Measurements from ENCODE around the gene SH3TC1.

Gene SH3TC1

DNA sequence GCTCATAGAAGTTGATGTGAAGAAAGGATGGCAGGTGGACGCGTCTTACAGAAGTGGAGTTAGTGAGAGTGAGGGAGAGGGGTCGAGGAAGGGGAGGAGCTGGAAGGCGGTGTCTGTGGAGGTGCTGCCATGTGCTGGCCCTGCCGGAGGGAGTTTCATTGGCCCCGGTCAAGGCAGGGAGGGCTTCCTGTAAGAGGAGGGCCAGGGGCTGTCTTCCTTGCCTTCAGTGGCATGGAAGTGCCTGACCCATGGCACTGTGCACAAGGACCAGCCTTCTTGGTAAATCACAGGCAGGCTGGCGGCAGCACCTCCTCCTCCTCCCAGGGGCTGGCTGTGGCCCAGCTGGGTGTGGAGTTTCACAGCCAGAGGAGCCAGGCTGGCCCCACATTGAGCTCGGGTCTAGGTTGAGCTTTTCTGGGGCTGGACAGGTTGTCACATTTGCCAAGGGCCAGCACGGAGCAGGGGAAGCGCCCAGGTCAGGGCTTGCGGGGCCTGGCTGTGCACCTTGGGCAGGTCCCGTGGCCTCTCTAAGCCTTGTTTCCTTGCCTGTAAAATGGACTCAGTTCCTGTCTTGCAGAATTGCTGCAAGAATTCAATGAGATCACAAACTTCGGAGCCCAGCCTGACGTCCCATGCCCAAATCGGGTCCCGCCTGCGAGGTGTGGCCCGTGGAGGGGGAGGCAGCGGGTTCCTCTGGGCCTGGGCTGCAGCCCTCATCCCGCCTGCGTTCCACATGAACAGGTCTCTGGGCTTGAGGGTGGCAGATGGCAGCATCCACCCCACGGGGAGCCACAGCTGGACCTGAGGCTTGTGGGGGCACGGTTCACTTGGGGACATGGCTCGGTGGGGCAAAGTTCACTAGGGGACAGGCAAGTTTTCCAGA is 77.5 kb downstream of the SH3TC1 start:
- no peak overlapping the region for H3K4me2 ChIP-seq (ENCODE audit: low read length)
- no peak overlapping the region for H3K9ac ChIP-seq (ENCODE audit: low read length)
- TF ChIP-seq, protein P1, sequence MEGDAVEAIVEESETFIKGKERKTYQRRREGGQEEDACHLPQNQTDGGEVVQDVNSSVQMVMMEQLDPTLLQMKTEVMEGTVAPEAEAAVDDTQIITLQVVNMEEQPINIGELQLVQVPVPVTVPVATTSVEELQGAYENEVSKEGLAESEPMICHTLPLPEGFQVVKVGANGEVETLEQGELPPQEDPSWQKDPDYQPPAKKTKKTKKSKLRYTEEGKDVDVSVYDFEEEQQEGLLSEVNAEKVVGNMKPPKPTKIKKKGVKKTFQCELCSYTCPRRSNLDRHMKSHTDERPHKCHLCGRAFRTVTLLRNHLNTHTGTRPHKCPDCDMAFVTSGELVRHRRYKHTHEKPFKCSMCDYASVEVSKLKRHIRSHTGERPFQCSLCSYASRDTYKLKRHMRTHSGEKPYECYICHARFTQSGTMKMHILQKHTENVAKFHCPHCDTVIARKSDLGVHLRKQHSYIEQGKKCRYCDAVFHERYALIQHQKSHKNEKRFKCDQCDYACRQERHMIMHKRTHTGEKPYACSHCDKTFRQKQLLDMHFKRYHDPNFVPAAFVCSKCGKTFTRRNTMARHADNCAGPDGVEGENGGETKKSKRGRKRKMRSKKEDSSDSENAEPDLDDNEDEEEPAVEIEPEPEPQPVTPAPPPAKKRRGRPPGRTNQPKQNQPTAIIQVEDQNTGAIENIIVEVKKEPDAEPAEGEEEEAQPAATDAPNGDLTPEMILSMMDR (IDR thresholded peaks at IDR 0.05; ENCODE audit: low read depth, low read length): no peak
- no peak for TF ChIP-seq EZH2phosphoT487 (IDR thresholded peaks at IDR 0.05; ENCODE audit: low read depth)
- H3K4me3 ChIP-seq (ENCODE audit: low read length): no peak overlapping the region
- H3K27me3 ChIP-seq (ENCODE audit: low read depth, low read length): no peaks in the 10 kb centered on the region
- H3K79me2 ChIP-seq (ENCODE audit: low read length): no peaks in the 10 kb centered on the region
- H3K36me3 ChIP-seq (replicated peaks; ENCODE audit: low read depth, low read length): no peaks in the 10 kb centered on the region
- no peaks in the 10 kb centered on the region for H4K20me1 ChIP-seq (ENCODE audit: insufficient read depth, low read length)
- no peak overlapping the region for H3K27ac ChIP-seq (ENCODE audit: low read length)
- no peak overlapping the region for H2AFZ ChIP-seq (ENCODE audit: low read depth, low read length)
- no peaks in the 10 kb centered on the region for H3K9me3 ChIP-seq (ENCODE audit: insufficient read depth, low read length)
- no peaks in the 10 kb centered on the region for H3K4me1 ChIP-seq (ENCODE audit: low read length)

DNA sequence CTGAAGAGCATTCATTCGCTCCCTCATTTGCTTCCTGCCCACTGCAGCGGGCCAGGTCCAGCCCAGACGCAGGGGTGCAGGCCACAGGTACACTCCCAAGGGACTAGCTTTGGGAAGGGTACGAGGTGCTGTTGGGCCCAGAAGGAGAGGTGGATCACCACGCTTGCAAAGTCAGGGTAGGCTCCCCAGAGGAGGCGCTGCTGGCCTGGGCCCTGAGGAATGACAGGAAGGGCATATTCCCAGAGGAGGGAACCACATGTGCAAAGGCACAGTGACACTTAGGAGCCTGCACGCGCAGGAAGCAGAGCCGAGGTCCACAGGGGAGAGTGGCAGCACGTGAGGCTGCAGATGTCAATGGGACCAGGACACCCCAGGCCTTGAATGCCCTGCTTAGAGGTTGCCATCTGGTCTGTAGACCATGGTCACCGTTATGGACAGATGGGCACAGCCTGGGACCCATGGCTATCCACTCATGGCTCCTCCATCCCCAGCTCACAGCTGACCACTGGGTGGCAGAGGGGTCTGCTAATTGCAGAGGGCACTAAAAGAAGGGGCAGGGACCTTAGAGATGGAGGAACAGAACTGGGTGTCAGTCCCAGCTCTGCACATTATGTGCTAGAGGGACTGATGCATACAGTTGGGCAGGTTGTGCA is 78.4 kb downstream of the SH3TC1 start:
- no peaks in the 10 kb centered on the region for H4K20me1 ChIP-seq (ENCODE audit: insufficient read depth, low read length)
- TF ChIP-seq, protein P1 (IDR thresholded peaks at IDR 0.05; ENCODE audit: low read depth, low read length): no peak
- no peak for TF ChIP-seq EZH2phosphoT487 (IDR thresholded peaks at IDR 0.05; ENCODE audit: low read depth)
- no peaks in the 10 kb centered on the region for H3K36me3 ChIP-seq (replicated peaks; ENCODE audit: low read depth, low read length)
- H3K4me1 ChIP-seq (ENCODE audit: low read length): no peaks in the 10 kb centered on the region
- H3K79me2 ChIP-seq (ENCODE audit: low read length): no peaks in the 10 kb centered on the region
- no peak overlapping the region for H3K4me3 ChIP-seq (ENCODE audit: low read length)
- no peaks in the 10 kb centered on the region for H3K9me3 ChIP-seq (ENCODE audit: insufficient read depth, low read length)
- H3K27ac ChIP-seq (ENCODE audit: low read length): no peak overlapping the region
- no peak overlapping the region for H2AFZ ChIP-seq (ENCODE audit: low read depth, low read length)
- H3K9ac ChIP-seq (ENCODE audit: low read length): no peak overlapping the region
- no peak overlapping the region for H3K4me2 ChIP-seq (ENCODE audit: low read length)
- no peaks in the 10 kb centered on the region for H3K27me3 ChIP-seq (ENCODE audit: low read depth, low read length)

DNA sequence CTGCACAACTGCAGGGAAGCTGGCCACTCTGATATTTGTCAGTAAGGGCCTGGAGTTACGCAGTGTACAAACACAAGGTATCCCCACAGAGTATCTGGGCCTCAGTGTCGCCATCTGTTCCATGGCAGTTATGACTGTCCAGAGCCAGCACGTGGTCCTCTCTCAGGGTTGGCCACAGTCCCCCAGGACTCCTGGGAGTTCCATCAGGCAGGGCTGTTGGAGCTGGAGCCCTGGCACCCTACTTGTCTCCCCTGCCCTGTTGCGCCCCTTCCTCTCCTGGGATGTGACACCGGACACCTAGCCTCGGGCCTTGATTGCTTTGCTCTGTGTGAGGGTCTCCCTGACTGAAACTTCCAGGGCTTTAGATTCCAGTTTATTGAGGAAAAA is 78.9 kb downstream of the SH3TC1 start:
- Histone ChIP-seq H3K9me3 (ENCODE audit: insufficient read depth, low read length) (no peaks in the 10 kb centered on the region), H3K79me2 (ENCODE audit: low read length) (no peaks in the 10 kb centered on the region), H4K20me1 (ENCODE audit: insufficient read depth, low read length) (no peaks in the 10 kb centered on the region), H3K4me1 (ENCODE audit: low read length) (no peaks in the 10 kb centered on the region), H3K4me3 (ENCODE audit: low read length) (no peak overlapping the region), H3K27ac (ENCODE audit: low read length) (no peak overlapping the region), H3K4me2 (ENCODE audit: low read length) (no peak overlapping the region), H2AFZ (ENCODE audit: low read depth, low read length) (no peak overlapping the region), H3K27me3 (ENCODE audit: low read depth, low read length) (no peaks in the 10 kb centered on the region), H3K36me3 (replicated peaks; ENCODE audit: low read depth, low read length) (no peaks in the 10 kb centered on the region), H3K9ac (ENCODE audit: low read length) (no peak overlapping the region)
- no peak for TF ChIP-seq EZH2phosphoT487 (IDR thresholded peaks at IDR 0.05; ENCODE audit: low read depth)
- TF ChIP-seq, protein P1 (IDR thresholded peaks at IDR 0.05; ENCODE audit: low read depth, low read length): no peak
